ENCODE data around the gene ATRN. TPM values are rescaled to one million over a fixed set of nuclear protein-coding genes. Genes with fewer than 3 reads are reported as not detected.

The ATRN gene
- total and polyA plus RNA-seq, 7 donors: 3.9 to 18.6 (median 14.7) TPM

DNA sequence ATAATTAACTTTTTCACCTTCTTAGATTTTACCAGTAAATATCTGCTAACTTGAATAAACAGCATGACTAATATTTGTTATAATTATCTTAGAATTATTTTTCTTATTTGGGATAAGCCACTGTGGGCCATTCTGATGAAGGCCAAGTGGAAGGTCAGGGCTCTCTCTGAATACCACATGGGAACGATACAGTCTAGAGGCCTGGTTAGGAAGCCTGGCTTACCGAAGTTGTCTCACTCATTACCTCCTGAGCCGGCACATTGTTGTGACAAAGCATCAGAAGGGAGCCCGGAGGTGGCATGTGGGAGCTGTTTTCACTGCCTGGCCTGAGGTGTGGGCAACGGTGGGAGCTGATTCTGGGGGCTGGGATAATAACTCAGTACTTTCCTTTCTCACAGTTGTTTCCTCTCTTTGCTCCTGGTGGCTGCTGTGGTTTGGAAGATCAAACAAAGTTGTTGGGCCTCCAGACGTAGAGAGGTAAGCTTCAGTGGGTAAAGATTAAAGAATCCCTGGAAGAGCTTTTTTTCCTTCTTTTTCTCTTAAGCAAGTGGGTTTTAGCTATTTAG lies 163.2 kb downstream of the ATRN start:
- WGBS, 3 donors: 57 to 62% (median 58%) methylated on average over 6 of the region's 6 CpGs
- peaks cover 4 to 36% of the 10 kb centered on the region in 2 donors for H3K36me3 ChIP-seq (ENCODE audit: insufficient read depth in 1 of 2, low read depth in 1 of 2)
- ATAC-seq (no peak), DNase-seq (no peak)
- TF ChIP-seq, protein P1, sequence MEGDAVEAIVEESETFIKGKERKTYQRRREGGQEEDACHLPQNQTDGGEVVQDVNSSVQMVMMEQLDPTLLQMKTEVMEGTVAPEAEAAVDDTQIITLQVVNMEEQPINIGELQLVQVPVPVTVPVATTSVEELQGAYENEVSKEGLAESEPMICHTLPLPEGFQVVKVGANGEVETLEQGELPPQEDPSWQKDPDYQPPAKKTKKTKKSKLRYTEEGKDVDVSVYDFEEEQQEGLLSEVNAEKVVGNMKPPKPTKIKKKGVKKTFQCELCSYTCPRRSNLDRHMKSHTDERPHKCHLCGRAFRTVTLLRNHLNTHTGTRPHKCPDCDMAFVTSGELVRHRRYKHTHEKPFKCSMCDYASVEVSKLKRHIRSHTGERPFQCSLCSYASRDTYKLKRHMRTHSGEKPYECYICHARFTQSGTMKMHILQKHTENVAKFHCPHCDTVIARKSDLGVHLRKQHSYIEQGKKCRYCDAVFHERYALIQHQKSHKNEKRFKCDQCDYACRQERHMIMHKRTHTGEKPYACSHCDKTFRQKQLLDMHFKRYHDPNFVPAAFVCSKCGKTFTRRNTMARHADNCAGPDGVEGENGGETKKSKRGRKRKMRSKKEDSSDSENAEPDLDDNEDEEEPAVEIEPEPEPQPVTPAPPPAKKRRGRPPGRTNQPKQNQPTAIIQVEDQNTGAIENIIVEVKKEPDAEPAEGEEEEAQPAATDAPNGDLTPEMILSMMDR (IDR thresholded peaks at IDR 0.05): no peak
- no peaks in the 10 kb centered on the region for H3K4me1 ChIP-seq
- no peak overlapping the region for H3K27ac ChIP-seq
- no peaks in the 10 kb centered on the region for H3K27me3 ChIP-seq (ENCODE audit: insufficient read depth in 3 of 3, low read length in 2 of 3)
- H3K4me3 ChIP-seq: no peak overlapping the region
- no peaks in the 10 kb centered on the region for H3K9me3 ChIP-seq
- intact Hi-C loops (cut with DNase I): no loop called here

DNA sequence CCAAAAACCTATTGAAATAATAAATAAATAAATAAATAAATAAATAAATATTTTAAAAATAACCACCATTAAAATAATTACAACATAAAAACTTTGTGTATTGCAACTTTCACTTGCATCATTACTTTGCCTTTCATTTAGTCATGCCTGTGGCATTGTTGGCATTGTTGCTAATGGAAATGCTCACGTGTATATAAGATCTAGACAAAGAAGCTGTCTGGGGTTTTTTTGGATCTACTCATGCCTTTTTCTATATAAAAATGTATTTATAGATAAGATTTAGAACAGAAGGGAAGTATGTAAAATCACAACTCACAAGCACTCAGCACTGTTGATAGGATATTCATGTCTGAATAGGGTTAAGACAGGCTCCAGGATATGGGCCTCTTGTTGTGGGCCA lies 164.5 kb downstream of the ATRN start:
- Histone ChIP-seq H3K9me3 (no peaks in the 10 kb centered on the region), H3K4me1 (no peaks in the 10 kb centered on the region), H3K36me3 (ENCODE audit: insufficient read depth in 1 of 2, low read depth in 1 of 2) (peaks cover 0 to 37% of the 10 kb centered on the region in 2 donors), H3K27ac (no peak overlapping the region), H3K27me3 (ENCODE audit: insufficient read depth in 3 of 3, low read length in 2 of 3) (no peaks in the 10 kb centered on the region), H3K4me3 (no peak overlapping the region)
- 94 to 100% (median 95%) methylated on average over 1 of the region's 1 CpG for WGBS, 3 donors
- DNase-seq (no peak), ATAC-seq (no peak)
- intact Hi-C loops (cut with DNase I): no loop called here
- TF ChIP-seq, protein P1 (IDR thresholded peaks at IDR 0.05): no peak

DNA sequence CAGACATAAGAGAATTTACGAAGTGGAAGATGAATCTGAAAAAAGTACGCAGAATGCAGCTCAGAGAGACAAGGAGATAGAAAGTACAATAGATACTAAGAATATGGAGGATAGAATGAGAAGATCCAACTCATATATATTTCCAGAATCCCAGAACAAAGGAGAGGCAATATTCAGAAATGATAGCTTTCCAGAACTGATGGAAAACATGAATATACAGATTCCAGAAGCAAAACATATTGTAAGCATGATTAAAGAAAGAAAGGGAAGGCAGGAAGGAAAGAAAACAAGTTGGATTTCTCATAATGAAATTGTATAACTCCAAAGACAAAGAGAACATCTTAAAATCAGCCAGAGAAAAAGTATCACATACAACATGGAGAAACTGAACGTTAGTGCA lies 169.4 kb downstream of the ATRN start:
- H3K27me3 ChIP-seq (ENCODE audit: insufficient read depth in 3 of 3, low read length in 2 of 3): no peaks in the 10 kb centered on the region
- no peaks in the 10 kb centered on the region for H3K9me3 ChIP-seq
- WGBS, 3 donors: 78 to 99% (median 99%) methylated on average over 3 of the region's 3 CpGs
- H3K27ac ChIP-seq: no peak overlapping the region
- H3K4me3 ChIP-seq: no peak overlapping the region
- H3K36me3 ChIP-seq (ENCODE audit: insufficient read depth in 1 of 2, low read depth in 1 of 2): peaks cover 0 to 61% of the 10 kb centered on the region in 2 donors
- ATAC-seq: no peak
- TF ChIP-seq, protein P1 (IDR thresholded peaks at IDR 0.05): no peak
- H3K4me1 ChIP-seq: no peaks in the 10 kb centered on the region
- DNase-seq: no peak
- intact Hi-C loops (cut with DNase I): no loop called here

DNA sequence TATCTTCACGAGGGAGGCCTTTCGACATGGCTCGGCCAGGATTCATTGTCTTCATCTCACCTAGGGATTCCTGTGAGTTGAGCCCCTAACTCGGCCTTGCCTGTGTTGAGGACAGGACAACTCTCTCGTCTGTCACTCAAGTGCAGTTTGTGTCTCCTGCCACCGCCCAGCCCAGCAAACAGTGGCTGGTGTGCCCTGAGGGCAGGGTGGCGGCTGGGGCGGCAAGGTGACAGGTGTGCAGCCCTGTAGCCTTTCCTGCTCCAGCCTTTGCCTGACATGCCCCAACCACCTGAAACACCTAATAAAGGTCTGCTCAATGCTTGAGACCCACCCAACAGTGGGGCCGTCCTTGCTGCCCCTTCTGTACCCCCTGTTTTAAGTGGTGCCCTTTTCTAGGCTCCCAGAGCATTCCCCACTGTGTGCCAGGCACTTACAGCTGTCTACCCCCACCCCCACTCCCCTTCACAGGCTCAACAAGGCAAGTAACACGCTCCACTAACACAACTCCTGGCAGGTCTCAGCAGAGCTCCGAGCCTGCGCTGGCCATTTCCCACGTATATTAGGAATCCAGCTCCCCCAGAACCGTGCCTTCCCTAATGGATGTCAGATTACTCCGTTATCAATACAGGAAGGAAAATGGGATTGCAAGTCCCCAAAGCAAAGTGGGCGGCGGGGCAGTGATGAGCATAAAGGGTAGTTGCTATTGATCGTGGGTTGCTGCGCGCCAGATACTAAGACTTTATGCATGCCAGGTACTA lies 174.7 kb downstream of the ATRN start:
- no peak overlapping the region for H3K27ac ChIP-seq
- intact Hi-C loops (cut with DNase I): no loop called here
- no peak for ATAC-seq
- no peak for DNase-seq
- H3K4me3 ChIP-seq: no peak overlapping the region
- H3K9me3 ChIP-seq: no peaks in the 10 kb centered on the region
- H3K27me3 ChIP-seq (ENCODE audit: insufficient read depth in 3 of 3, low read length in 2 of 3): no peaks in the 10 kb centered on the region
- TF ChIP-seq, protein P1 (IDR thresholded peaks at IDR 0.05): no peak
- peaks cover 0 to 92% of the 10 kb centered on the region in 2 donors for H3K36me3 ChIP-seq (ENCODE audit: insufficient read depth in 1 of 2, low read depth in 1 of 2)
- H3K4me1 ChIP-seq: no peaks in the 10 kb centered on the region
- WGBS, 3 donors: 93 to 96% (median 94%) methylated on average over 20 of the region's 20 CpGs

All from psoas muscle (tissue), 8 donors.